ENCODE data around the gene PYGB.
"Not testable (repeated sequence)": the region's sequence is repeated elsewhere in the genome, so short reads cannot be mapped to it uniquely, and the experiment has no call there.

The PYGB gene

DNA sequence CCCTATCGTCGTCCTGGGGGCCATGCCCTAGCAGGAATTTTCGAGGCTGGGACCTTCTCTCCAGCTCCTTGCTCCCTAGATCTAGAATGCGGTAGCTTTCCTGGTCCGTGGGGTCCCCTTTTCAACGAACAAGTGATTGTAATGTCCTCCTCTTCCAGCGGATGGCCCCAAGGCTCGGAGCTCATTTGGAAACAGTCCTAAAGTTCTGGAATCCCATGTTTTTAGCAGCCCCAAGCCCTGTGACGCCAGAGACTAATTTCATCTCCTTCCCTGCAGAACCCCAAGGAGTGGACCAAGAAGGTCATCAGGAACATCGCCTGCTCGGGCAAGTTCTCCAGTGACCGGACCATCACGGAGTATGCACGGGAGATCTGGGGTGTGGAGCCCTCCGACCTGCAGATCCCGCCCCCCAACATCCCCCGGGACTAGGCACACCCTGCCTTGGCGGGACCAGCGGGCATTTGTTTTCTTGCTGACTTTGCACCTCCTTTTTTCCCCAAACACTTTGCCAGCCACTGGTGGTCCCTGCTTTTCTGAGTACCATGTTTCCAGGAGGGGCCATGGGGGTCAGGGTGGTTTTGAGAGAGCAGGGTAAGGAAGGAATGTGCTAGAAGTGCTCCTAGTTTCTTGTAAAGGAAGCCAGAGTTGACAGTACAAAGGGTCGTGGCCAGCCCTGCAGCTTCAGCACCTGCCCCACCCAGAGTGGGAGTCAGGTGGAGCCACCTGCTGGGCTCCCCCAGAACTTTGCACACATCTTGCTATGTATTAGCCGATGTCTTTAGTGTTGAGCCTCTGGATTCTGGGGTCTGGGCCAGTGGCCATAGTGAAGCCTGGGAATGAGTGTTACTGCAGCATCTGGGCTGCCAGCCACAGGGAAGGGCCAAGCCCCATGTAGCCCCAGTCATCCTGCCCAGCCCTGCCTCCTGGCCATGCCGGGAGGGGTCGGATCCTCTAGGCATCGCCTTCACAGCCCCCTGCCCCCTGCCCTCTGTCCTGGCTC is 48.5 kb downstream of the PYGB start:
- no peak for DNase-seq (ENCODE audit: low read depth in 2 of 2)

DNA sequence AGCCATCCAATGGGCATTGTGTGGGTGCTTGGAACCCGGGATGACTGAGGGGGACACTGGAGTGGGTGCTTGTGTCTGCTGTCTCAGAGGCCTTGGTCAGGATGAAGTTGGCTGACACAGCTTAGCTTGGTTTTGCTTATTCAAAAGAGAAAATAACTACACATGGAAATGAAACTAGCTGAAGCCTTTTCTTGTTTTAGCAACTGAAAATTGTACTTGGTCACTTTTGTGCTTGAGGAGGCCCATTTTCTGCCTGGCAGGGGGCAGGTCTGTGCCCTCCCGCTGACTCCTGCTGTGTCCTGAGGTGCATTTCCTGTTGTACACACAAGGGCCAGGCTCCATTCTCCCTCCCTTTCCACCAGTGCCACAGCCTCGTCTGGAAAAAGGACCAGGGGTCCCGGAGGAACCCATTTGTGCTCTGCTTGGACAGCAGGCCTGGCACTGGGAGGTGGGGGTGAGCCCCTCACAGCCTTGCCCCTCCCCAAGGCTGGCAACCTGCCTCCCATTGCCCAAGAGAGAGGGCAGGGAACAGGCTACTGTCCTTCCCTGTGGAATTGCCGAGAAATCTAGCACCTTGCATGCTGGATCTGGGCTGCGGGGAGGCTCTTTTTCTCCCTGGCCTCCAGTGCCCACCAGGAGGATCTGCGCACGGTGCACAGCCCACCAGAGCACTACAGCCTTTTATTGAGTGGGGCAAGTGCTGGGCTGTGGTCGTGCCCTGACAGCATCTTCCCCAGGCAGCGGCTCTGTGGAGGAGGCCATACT is 49.4 kb downstream of the PYGB start:
- DNase-seq (ENCODE audit: low read depth in 2 of 2): no peak

DNA sequence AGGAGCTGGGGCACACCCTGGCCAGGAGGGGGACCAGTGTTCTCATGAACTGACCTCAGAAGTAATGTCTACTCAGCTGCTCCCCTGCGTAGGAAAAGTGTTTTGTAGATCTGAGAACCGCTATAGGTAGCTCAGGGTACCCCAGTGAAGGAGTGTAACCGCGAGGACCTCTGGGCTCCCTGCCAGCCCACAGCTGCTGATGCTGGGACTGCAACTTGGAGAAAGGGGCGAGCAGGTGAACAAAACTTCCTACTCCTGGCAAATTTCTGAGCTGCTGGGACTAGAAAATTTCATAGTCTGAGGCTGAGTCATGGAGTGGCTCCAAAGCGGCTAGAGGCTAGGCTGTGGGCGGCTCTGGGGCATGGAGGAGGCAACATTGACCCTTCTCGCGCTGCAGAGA is 51.9 kb downstream of the PYGB start:
- DNase-seq (ENCODE audit: low read depth in 2 of 2): no peak

DNA sequence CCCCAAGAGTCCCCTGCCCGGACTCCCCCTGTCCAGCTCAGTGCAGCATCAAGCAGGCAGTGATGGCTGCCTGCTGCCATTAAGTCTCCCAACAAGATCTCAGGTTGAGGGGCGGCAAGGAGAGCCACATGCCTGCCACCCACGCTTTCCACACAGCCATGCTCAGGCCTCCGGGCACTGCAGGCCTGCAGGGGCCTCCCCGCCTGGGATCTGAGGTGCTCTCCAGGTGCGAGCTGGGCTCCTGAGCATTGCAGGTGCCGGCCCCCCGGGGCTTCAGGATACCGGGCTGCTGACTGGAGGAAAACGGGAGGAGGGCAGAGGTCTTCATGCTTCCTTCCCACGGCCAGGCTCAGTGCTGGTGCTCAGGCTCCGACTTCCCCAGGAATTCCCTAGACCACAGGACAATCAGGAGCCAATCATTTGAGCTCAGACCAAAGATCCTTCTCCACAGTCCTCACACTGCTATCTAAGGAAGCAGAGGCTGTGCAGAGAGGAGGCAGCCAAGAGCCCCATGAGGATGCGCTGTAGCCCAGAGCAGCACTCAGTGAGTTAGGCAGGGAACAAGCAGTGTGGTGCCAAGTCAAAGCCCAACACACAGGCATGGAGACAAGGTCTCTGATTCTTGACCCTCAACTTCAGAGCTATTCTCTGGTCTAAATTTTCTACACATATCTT is 52.7 kb downstream of the PYGB start:
- DNase-seq (ENCODE audit: low read depth in 2 of 2): no peak

DNA sequence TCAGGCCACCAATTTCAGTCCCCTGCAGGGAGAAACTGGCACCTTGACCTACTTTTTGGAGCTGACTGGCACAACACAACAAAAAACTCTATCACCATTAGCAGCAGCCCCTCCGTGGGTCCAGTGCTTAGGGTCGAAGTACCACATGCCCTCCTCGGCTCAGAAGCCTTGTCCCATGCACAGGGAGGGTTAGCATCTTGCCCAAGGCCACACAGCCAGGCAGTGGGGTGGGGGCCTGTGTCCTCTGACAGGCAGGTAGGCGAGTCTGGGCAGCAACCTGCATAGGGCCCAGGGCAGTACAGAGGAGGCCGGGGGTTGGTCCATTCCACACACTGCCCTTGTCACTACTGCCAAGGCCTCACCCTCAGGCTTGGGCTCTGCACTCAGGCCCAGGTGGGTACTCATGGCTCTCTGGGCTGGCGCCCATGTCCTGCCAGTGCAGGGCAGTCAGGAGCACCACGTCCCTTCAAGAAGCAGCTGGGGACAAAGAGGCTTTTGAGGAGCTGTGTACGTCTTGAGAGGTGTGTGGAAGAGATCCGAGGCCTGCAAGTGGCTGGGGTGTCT is 53.6 kb downstream of the PYGB start:
- no peak for DNase-seq (ENCODE audit: low read depth in 2 of 2)

DNA sequence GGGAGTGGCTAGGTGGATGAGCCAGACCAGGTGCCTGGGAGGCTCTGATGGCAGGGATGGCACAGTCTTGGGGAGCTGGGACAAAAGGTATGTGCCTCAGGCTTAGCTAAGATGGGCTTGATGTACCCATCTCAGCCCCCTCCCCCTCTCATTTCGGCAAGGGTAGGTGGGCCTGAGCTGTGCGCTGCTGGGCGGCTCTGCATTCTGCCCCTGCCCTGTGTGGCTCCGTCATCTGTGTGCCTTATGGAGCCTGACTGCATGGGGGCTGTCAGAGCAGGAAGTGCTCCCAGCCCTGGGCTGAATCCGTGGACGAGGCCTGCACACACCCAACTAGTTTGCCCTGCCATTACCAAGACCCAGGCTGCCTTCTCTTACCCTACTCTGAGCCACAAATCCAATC is 54.7 kb downstream of the PYGB start:
- no peak for DNase-seq (ENCODE audit: low read depth in 2 of 2)

DNA sequence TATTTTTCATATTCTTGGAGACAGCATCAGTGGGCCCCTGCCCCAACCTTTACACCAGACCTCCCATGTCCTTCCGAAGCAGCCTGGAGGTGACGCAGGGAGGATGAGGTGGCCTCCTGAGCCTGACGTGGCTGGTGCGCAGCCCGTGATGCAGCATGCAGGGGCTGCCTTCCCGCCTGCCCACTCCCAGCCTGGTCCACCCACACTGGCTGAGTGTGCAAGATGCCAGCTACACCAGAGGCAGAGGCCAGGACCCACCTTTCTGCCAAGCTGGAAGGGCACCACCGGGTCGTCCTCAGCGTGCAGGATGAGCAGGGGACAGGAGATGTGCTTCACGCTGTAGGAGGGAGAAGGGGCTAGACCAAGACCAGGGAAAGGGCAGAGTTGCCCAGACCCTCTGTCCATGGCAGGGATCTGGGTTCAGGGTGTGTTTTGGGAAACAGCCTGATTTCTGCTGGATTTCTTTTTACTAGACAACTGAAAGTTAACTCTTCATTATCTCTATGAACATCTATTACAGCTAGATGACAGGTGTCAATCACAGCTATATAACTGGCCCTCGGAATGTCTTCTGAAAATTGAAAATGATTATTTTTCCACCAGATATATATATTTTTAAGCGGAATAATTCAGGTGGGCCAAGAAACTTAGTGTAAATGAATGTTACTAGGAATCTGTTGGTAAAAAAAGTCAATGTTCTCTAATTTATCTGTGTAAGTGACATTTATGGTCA is 55.6 kb downstream of the PYGB start:
- no peak for DNase-seq (ENCODE audit: low read depth in 2 of 2)

DNA sequence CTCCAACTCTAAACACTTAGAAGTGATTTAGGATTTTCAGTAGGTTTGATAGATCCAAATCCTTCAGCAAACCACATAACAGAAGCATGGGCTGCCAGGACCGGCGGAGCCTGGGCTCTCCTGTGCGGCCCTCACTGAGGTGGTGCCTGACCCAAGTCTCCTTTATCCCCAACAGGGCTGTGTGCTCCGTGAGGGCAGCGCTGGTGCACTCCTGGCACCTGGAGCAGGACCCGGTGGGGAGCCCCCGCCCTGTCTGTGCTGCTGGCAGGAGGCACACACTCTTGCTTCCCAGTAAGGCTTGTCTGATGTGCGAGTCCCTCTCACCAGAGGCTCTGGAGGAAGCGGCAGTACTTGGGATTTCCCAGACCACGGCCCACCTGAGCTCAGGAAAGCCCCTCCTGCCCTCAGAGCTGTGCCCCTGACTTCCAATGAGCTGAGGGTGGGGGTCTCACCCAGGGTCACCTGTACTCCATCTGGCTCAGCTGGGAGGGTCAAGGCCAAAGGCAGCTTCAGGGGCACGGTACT is 56.2 kb downstream of the PYGB start:
- no peak for DNase-seq (ENCODE audit: low read depth in 2 of 2)

DNA sequence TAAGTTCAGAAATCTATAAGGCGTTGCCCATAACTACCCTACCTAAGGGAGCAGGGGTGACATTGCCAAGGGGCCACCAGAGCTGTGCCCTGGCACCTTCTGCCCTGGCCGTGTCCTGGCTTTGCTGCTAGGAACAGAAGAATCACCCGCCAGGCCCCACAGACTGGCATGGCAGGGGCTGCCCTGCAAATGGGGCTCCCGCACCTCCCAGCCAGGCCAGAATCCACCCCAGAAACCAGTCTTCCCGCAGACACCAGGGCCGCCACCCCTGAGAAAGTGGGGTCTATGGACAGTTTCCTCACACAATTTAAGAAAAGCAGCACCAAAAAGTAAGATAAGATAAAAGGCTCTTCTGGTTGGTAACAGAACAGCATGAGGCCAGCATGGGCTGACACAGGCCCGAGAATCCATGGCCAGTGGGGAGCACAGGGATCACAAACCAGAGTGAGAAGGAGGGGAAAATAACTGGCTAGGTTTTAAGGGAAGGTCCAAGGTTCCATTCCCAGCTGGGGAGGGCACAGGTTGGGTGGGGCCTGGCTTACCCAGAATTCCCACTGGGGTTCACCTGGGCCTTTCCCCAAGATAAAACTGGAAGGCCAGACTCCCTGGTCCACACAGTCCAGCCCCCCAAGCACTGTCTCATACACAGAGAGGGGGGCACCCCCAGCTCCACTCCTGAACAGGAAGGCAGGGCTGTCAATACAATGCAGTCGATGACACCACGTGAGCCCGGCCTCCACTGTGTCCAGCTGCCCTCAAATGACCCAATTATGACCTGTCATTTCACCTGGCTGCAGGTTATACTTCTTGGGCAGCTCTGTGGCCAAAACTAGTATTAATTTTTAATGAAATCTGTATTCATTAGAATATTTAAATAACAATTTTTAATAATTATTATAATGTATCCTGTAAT is 59.4 kb downstream of the PYGB start:
- no peak for DNase-seq (ENCODE audit: low read depth in 2 of 2)

DNA sequence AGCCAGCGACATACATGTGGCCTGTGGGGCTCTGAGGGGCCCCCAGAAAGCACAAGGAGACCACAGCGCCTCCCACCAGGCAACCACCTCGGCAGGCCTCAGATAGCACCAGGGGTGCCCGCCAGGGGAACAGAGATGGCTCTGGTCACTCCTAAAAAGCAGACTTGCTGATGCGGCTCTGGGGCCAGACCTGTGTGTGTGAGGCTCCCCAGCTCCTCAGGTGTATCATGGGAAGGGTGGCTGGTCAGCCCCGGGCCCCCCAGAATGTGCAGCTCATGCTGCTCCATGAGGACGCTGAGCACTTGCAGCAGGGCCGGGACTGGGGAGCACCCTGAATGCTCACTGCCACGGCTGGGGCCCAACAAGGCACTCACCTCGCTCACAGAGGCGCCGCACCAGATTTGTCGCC is 60.2 kb downstream of the PYGB start:
- no peak for DNase-seq (ENCODE audit: low read depth in 2 of 2)

DNA sequence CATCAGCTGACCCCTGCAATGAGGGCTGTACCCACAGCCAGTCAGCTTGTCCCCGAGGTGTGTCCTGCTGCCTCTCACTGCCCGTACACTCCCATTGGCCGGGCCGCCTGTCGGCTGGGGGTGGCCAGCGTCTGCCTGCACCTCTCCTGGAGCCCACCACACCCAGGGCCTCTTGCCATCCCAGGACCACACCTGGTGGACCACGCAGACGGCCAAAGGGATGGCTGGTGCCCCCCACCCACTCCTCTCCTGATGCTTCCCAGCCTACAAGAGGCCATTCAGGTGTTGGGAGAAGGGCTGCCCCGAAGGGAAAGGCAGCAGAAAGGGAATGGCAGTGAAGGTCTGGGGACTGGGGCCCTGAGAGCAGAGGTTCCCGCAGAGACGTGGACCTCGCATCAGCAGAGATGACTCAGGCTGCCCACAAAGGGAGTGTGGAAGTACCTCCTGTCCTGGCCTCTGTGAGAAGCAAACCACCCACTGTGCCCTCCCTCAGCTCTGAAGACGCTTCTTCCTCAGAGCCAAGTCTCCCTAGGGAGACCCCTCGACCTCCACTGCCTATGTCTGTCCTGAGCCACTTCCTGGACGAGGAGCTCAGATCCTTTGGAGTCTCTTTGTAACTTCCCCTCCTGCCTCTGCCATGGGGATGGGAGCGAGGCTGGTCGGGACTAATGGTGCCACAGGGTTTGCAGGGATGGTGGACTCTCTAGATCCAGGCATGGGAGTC is 60.9 kb downstream of the PYGB start:
- DNase-seq (ENCODE audit: low read depth in 2 of 2): no peak

DNA sequence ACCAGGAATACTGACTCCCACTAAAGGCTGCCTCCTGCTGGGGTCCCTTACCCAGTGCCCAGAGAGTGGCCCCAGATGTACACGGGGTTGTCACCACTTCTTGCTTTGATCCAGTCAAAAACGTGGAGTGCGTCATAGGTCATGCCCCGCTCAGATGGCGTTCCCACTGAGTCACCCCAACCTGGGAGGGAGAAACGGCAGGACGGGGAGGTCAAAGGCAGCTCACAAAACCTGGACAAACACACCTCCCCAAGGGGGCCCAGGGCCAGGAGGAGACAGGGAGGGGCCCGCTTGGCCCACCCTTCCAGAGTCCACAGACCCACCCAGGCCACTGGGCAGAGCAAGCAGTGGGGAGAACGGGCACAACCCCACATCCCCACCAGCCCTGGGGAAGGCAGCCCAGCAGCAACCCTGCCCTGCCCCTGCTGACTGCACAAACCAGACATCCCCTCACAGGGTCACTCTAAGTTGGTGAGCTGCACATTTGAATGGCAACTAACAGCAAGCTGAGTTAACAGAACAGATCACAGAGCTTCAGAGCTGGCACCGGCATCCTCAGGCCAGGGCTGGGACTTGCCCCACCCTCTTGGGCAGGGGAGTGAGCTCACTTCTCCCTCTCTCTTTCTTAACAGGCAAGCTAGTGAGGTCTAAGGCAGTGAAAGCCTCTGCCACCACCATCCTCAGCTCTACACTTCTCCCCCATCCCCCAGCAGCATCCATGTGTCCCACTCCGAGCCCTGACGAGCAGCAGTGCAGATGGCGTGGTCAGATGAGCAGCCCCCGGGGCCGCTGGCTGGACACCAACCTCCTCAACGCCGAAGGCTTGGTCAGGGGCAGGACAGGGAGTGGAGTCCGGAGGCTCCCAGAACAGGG is 61.7 kb downstream of the PYGB start:
- DNase-seq (ENCODE audit: low read depth in 2 of 2): no peak

DNA sequence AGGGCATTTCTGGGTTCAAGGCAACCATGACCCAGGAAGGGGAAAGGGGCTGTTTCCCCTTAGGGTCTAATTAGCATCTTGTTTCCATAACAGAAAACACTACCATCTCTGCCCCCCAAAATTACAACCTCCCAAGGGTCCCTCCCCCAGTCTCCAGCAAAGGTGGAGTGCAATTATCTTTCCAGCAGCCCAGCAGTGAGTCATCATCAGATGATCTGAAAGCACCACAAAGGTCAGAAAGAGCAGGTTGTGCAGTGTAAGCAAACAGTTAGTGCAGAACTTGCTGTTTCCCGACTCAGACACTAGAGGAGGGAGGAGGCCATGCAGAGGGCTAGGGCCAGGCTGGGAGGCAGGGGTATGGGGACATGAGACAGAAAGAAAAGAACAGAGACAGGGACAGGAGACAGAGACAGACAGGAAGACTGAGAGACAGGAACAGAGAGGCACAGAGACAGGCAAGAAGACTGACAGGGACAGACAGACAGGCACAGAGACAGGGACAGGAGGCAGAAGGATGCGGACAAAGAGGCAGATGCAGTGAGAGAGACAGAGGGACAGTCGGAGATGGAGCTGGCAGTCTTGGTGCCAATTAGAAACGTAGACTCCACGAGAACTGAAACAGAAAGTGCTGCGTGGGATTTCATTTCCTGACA is 62.5 kb downstream of the PYGB start:
- peak; percentile 36 to 37 for DNase-seq (ENCODE audit: low read depth in 2 of 2)

DNA sequence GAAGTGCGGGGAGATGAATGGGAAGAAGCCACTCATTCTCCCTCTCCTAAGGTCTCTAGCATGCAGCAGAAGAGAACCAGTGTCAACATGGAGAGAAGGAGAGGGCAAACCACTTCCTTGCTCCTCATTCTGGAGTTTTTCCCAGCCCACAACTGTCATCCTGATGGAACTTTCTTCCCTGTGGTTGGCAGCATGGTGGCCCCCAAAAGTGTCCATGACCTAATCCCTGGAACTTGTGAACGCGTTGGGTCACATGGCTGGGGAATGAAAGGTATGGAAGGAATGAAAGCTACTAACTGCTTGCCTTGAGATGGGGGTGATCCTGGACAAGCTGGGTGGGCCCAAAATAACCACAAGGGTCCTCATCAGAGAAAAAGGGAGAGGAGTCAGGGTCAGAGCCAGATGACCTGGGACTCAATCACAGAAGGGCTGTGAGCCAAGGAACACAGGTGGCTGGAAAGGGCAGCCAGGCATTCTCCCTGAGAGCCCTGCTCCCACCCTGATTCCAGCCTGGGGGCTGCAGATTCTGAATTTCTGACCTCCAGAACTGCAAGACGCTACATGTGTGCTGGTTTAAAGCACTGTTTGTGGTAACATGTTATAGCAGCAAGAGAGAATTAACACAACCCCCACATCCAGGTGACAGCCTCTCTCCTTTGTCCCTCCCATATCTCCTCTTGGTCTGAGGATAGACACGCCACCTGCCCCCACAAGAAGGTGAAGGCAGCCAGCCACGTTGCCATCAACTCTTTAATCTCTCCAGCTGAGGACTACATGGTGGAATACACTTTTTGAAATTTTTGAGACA is 63.2 kb downstream of the PYGB start:
- no peak for DNase-seq (ENCODE audit: low read depth in 2 of 2)

DNA sequence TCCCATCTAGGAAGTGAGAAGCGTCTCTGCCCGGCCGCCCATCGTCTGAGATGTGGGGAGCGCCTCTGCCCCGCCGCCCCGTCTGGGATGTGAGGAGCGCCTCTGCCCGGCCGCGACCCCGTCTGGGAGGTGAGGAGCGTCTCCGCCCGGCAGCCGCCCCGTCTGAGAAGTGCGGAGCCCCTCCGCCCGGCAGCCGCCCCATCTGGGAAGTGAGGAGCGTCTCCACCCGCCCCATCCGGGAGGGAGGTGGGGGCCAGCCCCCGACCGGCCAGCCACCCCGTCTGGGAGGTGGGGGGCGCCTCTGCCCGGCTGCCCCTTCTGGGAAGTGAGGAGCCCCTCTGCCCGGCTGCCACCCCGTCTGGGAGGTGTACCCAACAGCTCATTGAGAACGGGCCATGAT is 64.8 kb downstream of the PYGB start:
- DNase-seq (ENCODE audit: low read depth in 2 of 2): not testable (repeated sequence)

DNA sequence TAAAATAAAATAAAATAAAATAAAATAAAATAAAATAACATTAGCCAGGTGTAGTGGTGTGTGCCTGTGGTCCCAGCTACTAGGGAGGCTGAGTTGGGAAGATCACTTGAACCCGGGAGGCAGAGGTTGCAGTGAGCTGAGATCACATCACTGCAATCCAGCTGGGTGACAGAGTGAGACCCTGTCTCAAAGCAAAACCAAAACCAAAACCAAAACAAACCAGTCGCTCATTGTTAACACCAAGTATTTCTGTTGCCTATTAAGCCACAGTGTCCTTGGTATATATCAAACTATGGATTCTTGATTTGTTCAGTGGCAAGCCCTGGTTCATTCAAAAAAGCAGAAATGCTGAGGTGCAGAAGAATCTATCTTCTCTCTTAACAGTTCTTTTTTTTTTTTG is 65.7 kb downstream of the PYGB start:
- DNase-seq (ENCODE audit: low read depth in 2 of 2): no peak
